AG10803 (cell line): ENCODE measurements around the gene KRT33A.
"Not testable (repeated sequence)": the region's sequence is repeated elsewhere in the genome, so short reads cannot be mapped to it uniquely, and the experiment has no call there.

Source experiments
- DNase-seq: peaks from one replicate; pipeline ENCODE4 v3.0.0; 2010; ENCODE audit warnings: low read depth
- H3K4me3 ChIP-seq: 2 replicates; pipeline ENCODE4 v1.5.1; 2011; ENCODE audit warnings: mild to moderate bottlenecking, low read length, control low read depth
- CTCF ChIP-seq: conservative IDR thresholded peaks from 2 replicates; pipeline ENCODE4 v1.5.1; 2011; ENCODE audit warnings: mild to moderate bottlenecking, low read length, control low read depth, inconsistent platforms

The KRT33A gene

GRCh38 chr17:41392278-41392677 is 41.6 kb upstream of the KRT33A start:
- no peak for TF ChIP-seq CTCF
- DNase-seq: peak; percentile 42
- H3K4me3 ChIP-seq: no peak overlapping the region

GRCh38 chr17:41391535-41391934 is 40.9 kb upstream of the KRT33A start:
- no peak for TF ChIP-seq CTCF
- no peak overlapping the region for H3K4me3 ChIP-seq
- no peak for DNase-seq

GRCh38 chr17:41390411-41390938 is 39.8 kb upstream of the KRT33A start:
- TF ChIP-seq CTCF: no peak

GRCh38 chr17:41387670-41388069 is 37.0 kb upstream of the KRT33A start:
- no peak for TF ChIP-seq CTCF
- H3K4me3 ChIP-seq: no peak overlapping the region
- no peak for DNase-seq

More at GRCh38 chr17:41390411-41390938, 39.8 kb upstream of the KRT33A start:
- H3K4me3 ChIP-seq: no peak overlapping the region
- no peak for DNase-seq

GRCh38 chr17:41386227-41386626 is 35.6 kb upstream of the KRT33A start:
- TF ChIP-seq CTCF: no peak
- DNase-seq: no peak
- H3K4me3 ChIP-seq: no peak overlapping the region

- TF ChIP-seq CTCF: no peak
- no peak for DNase-seq
- no peak overlapping the region for H3K4me3 ChIP-seq
Measured at GRCh38 chr17:41383690-41384089, 33.1 kb upstream of the KRT33A start.

GRCh38 chr17:41382394-41382793 is 31.8 kb upstream of the KRT33A start:
- DNase-seq: peak; percentile 84
- TF ChIP-seq CTCF: no peak

GRCh38 chr17:41381943-41382342 is 31.3 kb upstream of the KRT33A start, which contains the start of gene KRT34:
KRT34 (minus strand) TSS chr17:41382306; CDS start chr17:41382246, 60 bp downstream.
- H3K4me3 ChIP-seq, DNase-seq: not testable (repeated sequence)

More at GRCh38 chr17:41382394-41382793, 31.8 kb upstream of the KRT33A start:
- no peak overlapping the region for H3K4me3 ChIP-seq

- DNase-seq: peak; percentile 90
- H3K4me3 ChIP-seq: not testable (repeated sequence)
Measured at GRCh38 chr17:41380091-41380490, 29.5 kb upstream of the KRT33A start.
